ENCODE results near the gene ABCC11.

- TF ChIP-seq CTCF (IDR thresholded peaks at IDR 0.05 in 8 of 11, conservative IDR thresholded peaks at IDR 0.05 in 3 of 11): no peak
- TF ChIP-seq POLR2A (IDR thresholded peaks at IDR 0.05): no peak
Measured at GRCh38 chr16:48279199-48279598, 31.9 kb upstream of the ABCC11 start.

All from spleen (tissue), 7 donors.